Right lobe of liver (tissue), 6 donors: ENCODE data around the gene PGS1. TPM values are rescaled to one million over a fixed set of nuclear protein-coding genes. Genes with fewer than 3 reads are reported as not detected.
A peak's percentile ranks its signal among the peaks of the same experiment; 100 is the strongest.

Source experiments
- ATAC-seq, 4 donors: fragments of 200-7000 bp; cut with Tn5 transposase; one replicate each; pipeline ENCODE4 v1.9.1; 2020; ENCODE audit warnings: mild to moderate bottlenecking in 4 of 4, moderate library complexity in 4 of 4
- DNase-seq, 3 donors: peaks; one replicate each; pipeline ENCODE4 v3.0.0-alpha.2; 2020
- H3K27ac ChIP-seq, 3 donors: fragments of 200-600 bp; one replicate each; pipeline ENCODE4 v1.8.0; 2022
- H3K27me3 ChIP-seq, 2 donors: fragments of 200-600 bp; one replicate each; pipeline ENCODE4 v1.8.0; 2022
- H3K36me3 ChIP-seq, 4 donors: fragments of 200-600 bp; sonication (generic) in 1 of 4; one replicate each; pipeline versions ENCODE4 v1.5.1 to v1.8.0; 2017 to 2022; ENCODE audit warnings: control low read depth in 1 of 4
- H3K4me1 ChIP-seq, 4 donors: fragments of 200-600 bp; sonication (generic) in 1 of 4; one replicate each; pipeline versions ENCODE4 v1.5.1 to v1.8.0; 2017 to 2022; ENCODE audit warnings: control low read depth in 1 of 4
- H3K4me3 ChIP-seq, 3 donors: fragments of 200-600 bp; one replicate each; pipeline ENCODE4 v1.8.0; 2022
- H3K9me3 ChIP-seq, 4 donors: fragments of 200-600 bp; sonication (generic) in 1 of 4; one replicate each; pipeline versions ENCODE4 v1.5.1 to v1.8.0; 2017 to 2022; ENCODE audit warnings: control low read depth in 1 of 4
- CTCF ChIP-seq, 4 donors: fragments of 200-600 bp in 3 of 4; fragments of 450-650 bp in 1 of 4; IDR thresholded peaks; one replicate each; pipeline versions ENCODE4 v1.5.1 to v1.8.0; 2016 to 2022; ENCODE audit warnings: antibody characterized with exemption in 4 of 4, mild to moderate bottlenecking in 2 of 4
- POLR2A ChIP-seq: fragments of 450-650 bp; IDR thresholded peaks from one replicate; pipeline ENCODE4 v1.6.1; 2017; ENCODE audit warnings: antibody characterized with exemption, mild to moderate bottlenecking
- WGBS: methylation state at CpG from one replicate; pipeline ENCODE4 v1.1.6; 2018; ENCODE audit warnings: low coverage, low lambda C conversion rate; ENCODE audit not compliant: insufficient coverage; ENCODE audit errors: missing lambda C conversion rate; 5-methylcytosine and 5-hydroxymethylcytosine counted together
- intact Hi-C, 2 donors: fragments of 100-400 bp; cut with DNase I; formaldehyde crosslinking; loops; one replicate each; pipeline versions ENCODE4 v1.11.2 to v1.14.1; 2022
- total RNA-seq, 6 experiments: library from RNA; depleted of rRNA in 2 of 6; stranded (reverse); fragments of >200 nt in 2 of 6; fragmentation: NEBNext Ultra II Directional in 3 of 6; extraction: Animal tissue kit (Norgen Biotek cat#: 25700) in 3 of 6; gene quantifications; one replicate each; pipeline versions ENCODE4 v1.1.0 to v1.2.4, GENCODE V29; 2016 to 2023
- donor health status: DM: no; HTN: yes; CAD: no.
- donor health status: DM: no; HTN: no; CAD: no.
- donor health status: DM: no; HTN: no; CAD: no.
- donor health status: DM: no; HTN: yes; CAD: no.
- donor health status: DM: no; HTN: yes; CAD: no.

The PGS1 gene
- total RNA-seq, 6 experiments from 2014 or later = 8.8 to 17.5 (median 13.4) TPM

- Histone ChIP-seq H3K9me3 (no peaks in the 10 kb centered on the region), H3K4me3 (no peak overlapping the region), H3K4me1 (peaks cover 0 to 7% (median 0%) of the 10 kb centered on the region in 4 donors), H3K36me3 (no peaks in the 10 kb centered on the region), H3K27me3 (no peaks in the 10 kb centered on the region), H3K27ac (peak overlapping the region in 1 of 3 donors; percentile 28)
- WGBS = 62% methylated on average over 4 of the region's 18 CpGs
- no peak for TF ChIP-seq POLR2A
- TF ChIP-seq CTCF (IDR thresholded peaks at IDR 0.05) = no peak
- intact Hi-C loops = loop anchor here in 1 of 2 donors (5.0 kb wide), 1 partner anchor 56 kb away; no protein-coding TSS in a partner anchor
- ATAC-seq (no peak), DNase-seq (no peak)
Observed at GRCh38 chr17:78366109-78366848, 12.2 kb upstream of the PGS1 start.

- intact Hi-C loops = loop anchor here in 1 of 2 donors (5.0 kb wide), 1 partner anchor 55 kb away; no protein-coding TSS in a partner anchor
- H3K36me3 ChIP-seq = no peaks in the 10 kb centered on the region
- no peaks in the 10 kb centered on the region for H3K27me3 ChIP-seq
- no peak for TF ChIP-seq POLR2A
- no peak for TF ChIP-seq CTCF (IDR thresholded peaks at IDR 0.05)
- DNase-seq (no peak), ATAC-seq (no peak)
- peaks cover 0 to 5% (median 0%) of the 10 kb centered on the region in 4 donors for H3K4me1 ChIP-seq
- no peaks in the 10 kb centered on the region for H3K9me3 ChIP-seq
- H3K4me3 ChIP-seq = no peak overlapping the region
- H3K27ac ChIP-seq = no peak overlapping the region
- no CpG with 5 or more reads among the region's 5 CpGs for WGBS
Observed at GRCh38 chr17:78367193-78367592, 11.3 kb upstream of the PGS1 start.

GRCh38 chr17:78368348-78368747, 10.1 kb upstream of the PGS1 start:
- intact Hi-C loops = loop anchor here in 1 of 2 donors (5.0 kb wide), 1 partner anchor 54 kb away; no protein-coding TSS in a partner anchor
- WGBS = 71% methylated on average over 1 of the region's 6 CpGs
- TF ChIP-seq CTCF (IDR thresholded peaks at IDR 0.05) = no peak
- TF ChIP-seq POLR2A = no peak
- DNase-seq (no peak), ATAC-seq (no peak)
- no peaks in the 10 kb centered on the region for H3K27me3 ChIP-seq
- H3K4me1 ChIP-seq = peaks cover 0 to 5% (median 0%) of the 10 kb centered on the region in 4 donors
- no peak overlapping the region for H3K27ac ChIP-seq
- H3K4me3 ChIP-seq = no peak overlapping the region
- no peaks in the 10 kb centered on the region for H3K36me3 ChIP-seq
- H3K9me3 ChIP-seq = no peaks in the 10 kb centered on the region

- intact Hi-C loops = loop anchor here in 1 of 2 donors (5.0 kb wide), 1 partner anchor 53 kb away; no protein-coding TSS in a partner anchor
Observed at GRCh38 chr17:78368854-78369495, 9.5 kb upstream of the PGS1 start.

More at GRCh38 chr17:78368854-78369495, 9.5 kb upstream of the PGS1 start:
- Histone ChIP-seq H3K27me3 (no peaks in the 10 kb centered on the region), H3K27ac (no peak overlapping the region), H3K9me3 (no peaks in the 10 kb centered on the region), H3K4me3 (no peak overlapping the region), H3K36me3 (no peaks in the 10 kb centered on the region), H3K4me1 (peaks cover 0 to 5% (median 0%) of the 10 kb centered on the region in 4 donors)
- 91% methylated on average over 6 of the region's 8 CpGs for whole genome bisulfite sequencing
- TF ChIP-seq CTCF (IDR thresholded peaks at IDR 0.05) = no peak
- no peak for TF ChIP-seq POLR2A
- ATAC-seq (no peak), DNase-seq (no peak)
